Smooth muscle cell (in vitro differentiated cells): ENCODE results near the gene STAT4. TPM values are rescaled to one million over a fixed set of nuclear protein-coding genes. Genes with fewer than 3 reads are reported as not detected.

Source experiments
- DNase-seq: peaks from one replicate; lab custom pipeline; 2025; ENCODE audit not compliant: unreplicated experiment; lab: John Stamatoyannopoulos, UW
- H2AFZ ChIP-seq: fragments of 200-600 bp; sonication (generic); 2 replicates; pipeline ENCODE4 v1.6.0; 2016; ENCODE audit warnings: antibody characterized with exemption, low read depth, mild to moderate bottlenecking
- H3F3A ChIP-seq: fragments of 200-600 bp; sonication (generic); 2 replicates; pipeline ENCODE4 v1.6.0; 2017; ENCODE audit warnings: antibody characterized with exemption, low read depth
- H3K27ac ChIP-seq: fragments of 200-600 bp; sonication (generic); 2 replicates; pipeline ENCODE4 v1.5.1; 2016; ENCODE audit warnings: low read depth, mild to moderate bottlenecking
- H3K27me3 ChIP-seq: fragments of 200-600 bp; sonication (generic); 2 replicates; pipeline ENCODE4 v1.6.1; 2016; ENCODE audit warnings: low read depth, mild to moderate bottlenecking
- H3K36me3 ChIP-seq: fragments of 200-600 bp; sonication (generic); 2 replicates; pipeline ENCODE4 v1.5.1; 2016; ENCODE audit warnings: low read depth
- H3K4me1 ChIP-seq: fragments of 200-600 bp; sonication (generic); 2 replicates; pipeline ENCODE4 v1.5.1; 2016; ENCODE audit warnings: low read depth
- H3K4me2 ChIP-seq: fragments of 200-600 bp; sonication (generic); 2 replicates; pipeline ENCODE4 v1.6.0; 2016; ENCODE audit warnings: mild to moderate bottlenecking
- H3K4me3 ChIP-seq: fragments of 200-600 bp; sonication (generic); 2 replicates; pipeline ENCODE4 v1.5.1; 2016; ENCODE audit warnings: mild to moderate bottlenecking
- H3K79me2 ChIP-seq: fragments of 200-600 bp; sonication (generic); 2 replicates; pipeline ENCODE4 v1.6.0; 2016; ENCODE audit warnings: low read depth, mild to moderate bottlenecking
- H3K9ac ChIP-seq: fragments of 200-600 bp; sonication (generic); 2 replicates; pipeline ENCODE4 v1.6.0; 2016; ENCODE audit warnings: low read depth
- H3K9me3 ChIP-seq: fragments of 200-600 bp; sonication (generic); replicated peaks from 2 replicates; pipeline ENCODE4 v1.5.1; 2016; ENCODE audit warnings: low read depth
- H4K20me1 ChIP-seq: fragments of 200-600 bp; sonication (generic); 2 replicates; pipeline ENCODE4 v1.6.0; 2016; ENCODE audit warnings: low read depth
- WGBS: methylation state at CpG from one replicate; pipeline ENCODE4 v1.1.7; 2016; ENCODE audit warnings: low lambda C conversion rate; 5-methylcytosine and 5-hydroxymethylcytosine counted together
- polyA plus RNA-seq: library from polyadenylated mRNA; unstranded; fragments of >200 nt; fragmentation: Nextera tagmentation; extraction: Ambion mirVana; gene quantifications from 2 replicates; pipeline ENCODE4 v1.2.1, GENCODE V29; 2016
- total RNA-seq: library from RNA; depleted of rRNA; stranded (reverse); fragments of >200 nt; gene quantifications from 2 replicates; pipeline ENCODE4 v1.2.3, GENCODE V29; 2014
- TF ChIP-seq, protein P1 (sequence below): fragments of 200-600 bp; sonication (generic); IDR thresholded peaks from 2 replicates; pipeline ENCODE4 v1.5.1; 2017; ENCODE audit warnings: borderline replicate concordance, mild to moderate bottlenecking, antibody characterized with exemption; ENCODE audit not compliant: insufficient read depth, poor library complexity, severe bottlenecking

STAT4 gene
- total and polyA plus RNA-seq, 2 experiments from 2014 or later = 0.89 to 8.4 TPM

DNA sequence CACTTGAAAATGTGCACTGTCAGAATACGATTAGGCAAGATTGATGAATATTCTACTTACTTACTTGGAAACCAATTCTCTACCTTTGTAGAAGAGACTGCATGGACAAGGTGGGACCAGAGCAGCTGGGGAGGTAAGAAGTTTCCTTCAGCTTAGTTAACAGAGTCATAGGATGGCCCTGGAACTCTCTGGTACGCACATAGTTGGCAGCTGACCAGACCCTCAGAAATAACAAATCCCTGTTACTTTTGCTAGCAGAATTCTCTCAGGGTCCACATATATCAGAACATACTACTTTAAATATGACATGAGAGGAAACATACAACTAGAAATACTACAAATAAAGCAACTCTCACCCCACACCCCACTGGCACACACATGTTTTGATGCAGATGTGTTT is 112.1 kb downstream of the STAT4 start:
- TF ChIP-seq, protein P1, sequence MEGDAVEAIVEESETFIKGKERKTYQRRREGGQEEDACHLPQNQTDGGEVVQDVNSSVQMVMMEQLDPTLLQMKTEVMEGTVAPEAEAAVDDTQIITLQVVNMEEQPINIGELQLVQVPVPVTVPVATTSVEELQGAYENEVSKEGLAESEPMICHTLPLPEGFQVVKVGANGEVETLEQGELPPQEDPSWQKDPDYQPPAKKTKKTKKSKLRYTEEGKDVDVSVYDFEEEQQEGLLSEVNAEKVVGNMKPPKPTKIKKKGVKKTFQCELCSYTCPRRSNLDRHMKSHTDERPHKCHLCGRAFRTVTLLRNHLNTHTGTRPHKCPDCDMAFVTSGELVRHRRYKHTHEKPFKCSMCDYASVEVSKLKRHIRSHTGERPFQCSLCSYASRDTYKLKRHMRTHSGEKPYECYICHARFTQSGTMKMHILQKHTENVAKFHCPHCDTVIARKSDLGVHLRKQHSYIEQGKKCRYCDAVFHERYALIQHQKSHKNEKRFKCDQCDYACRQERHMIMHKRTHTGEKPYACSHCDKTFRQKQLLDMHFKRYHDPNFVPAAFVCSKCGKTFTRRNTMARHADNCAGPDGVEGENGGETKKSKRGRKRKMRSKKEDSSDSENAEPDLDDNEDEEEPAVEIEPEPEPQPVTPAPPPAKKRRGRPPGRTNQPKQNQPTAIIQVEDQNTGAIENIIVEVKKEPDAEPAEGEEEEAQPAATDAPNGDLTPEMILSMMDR = no peak
- DNase-seq = no peak
- WGBS = 96% methylated on average over 2 of the region's 2 CpGs
- Histone ChIP-seq H3K9ac (no peak overlapping the region), H3K4me2 (no peak overlapping the region), H4K20me1 (no peaks in the 10 kb centered on the region), H3K4me3 (no peak overlapping the region), H3F3A (no peaks in the 10 kb centered on the region), H3K27me3 (no peaks in the 10 kb centered on the region), H3K79me2 (no peaks in the 10 kb centered on the region), H3K27ac (no peak overlapping the region), H3K9me3 (no peaks in the 10 kb centered on the region), H3K36me3 (no peaks in the 10 kb centered on the region), H2AFZ (no peak overlapping the region), H3K4me1 (no peaks in the 10 kb centered on the region)

DNA sequence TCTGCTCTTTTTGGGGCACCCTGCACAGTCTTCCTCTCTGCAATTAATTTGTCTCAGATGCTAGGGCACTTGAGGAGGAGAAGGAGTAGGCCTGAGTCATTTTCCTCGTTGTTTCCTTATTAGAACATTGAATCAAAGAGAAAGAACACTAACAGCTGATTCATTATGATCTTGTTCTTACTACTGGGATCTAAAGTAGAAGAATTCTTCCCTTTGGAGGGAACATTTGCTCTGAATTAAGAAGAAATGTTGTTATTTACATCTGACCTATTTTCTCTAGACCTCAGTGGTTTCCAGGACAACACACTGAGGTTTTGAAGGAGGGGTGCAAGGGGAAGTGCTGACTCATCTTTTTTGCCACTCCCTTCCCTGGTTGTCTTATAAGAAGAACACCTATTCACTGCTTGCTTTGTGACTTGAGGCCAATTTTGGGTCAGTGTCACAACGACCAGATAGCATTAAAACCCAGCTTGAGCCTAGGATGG is 112.5 kb downstream of the STAT4 start:
- H3K9me3 ChIP-seq = no peaks in the 10 kb centered on the region
- H3K36me3 ChIP-seq = no peaks in the 10 kb centered on the region
- H4K20me1 ChIP-seq = no peaks in the 10 kb centered on the region
- H2AFZ ChIP-seq = no peak overlapping the region
- H3K4me3 ChIP-seq = no peak overlapping the region
- no peak for DNase-seq
- no peak overlapping the region for H3K9ac ChIP-seq
- 75% methylated on average over 2 of the region's 2 CpGs for WGBS
- no peaks in the 10 kb centered on the region for H3K27me3 ChIP-seq
- H3F3A ChIP-seq = no peaks in the 10 kb centered on the region
- TF ChIP-seq, protein P1 = no peak
- no peak overlapping the region for H3K27ac ChIP-seq
- H3K79me2 ChIP-seq = no peaks in the 10 kb centered on the region
- no peaks in the 10 kb centered on the region for H3K4me1 ChIP-seq
- no peak overlapping the region for H3K4me2 ChIP-seq

DNA sequence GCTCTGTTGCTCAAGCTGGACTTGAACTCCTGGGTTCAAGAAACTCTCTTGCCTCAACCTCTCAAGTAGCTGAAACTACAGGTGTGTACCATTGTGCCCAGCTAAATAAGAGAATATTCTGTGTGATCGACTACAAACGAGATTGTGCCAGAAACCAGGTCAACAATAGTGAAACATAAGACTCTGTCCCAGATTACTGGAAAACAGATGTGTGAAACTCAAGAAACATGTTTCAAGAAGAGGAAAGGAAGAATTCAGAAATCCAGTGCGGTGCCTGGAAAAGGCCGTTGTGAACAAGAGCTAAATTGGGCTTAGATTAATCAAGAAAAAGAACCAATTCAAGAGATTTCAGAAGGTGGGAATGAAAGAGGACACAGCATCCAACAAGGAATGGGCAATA is 113.4 kb downstream of the STAT4 start:
- no peaks in the 10 kb centered on the region for H3K4me1 ChIP-seq
- WGBS = 97% methylated on average over 4 of the region's 4 CpGs
- no peaks in the 10 kb centered on the region for H3K79me2 ChIP-seq
- H3K27ac ChIP-seq = no peak overlapping the region
- DNase-seq = no peak
- H3K9me3 ChIP-seq = no peaks in the 10 kb centered on the region
- H3K36me3 ChIP-seq = no peaks in the 10 kb centered on the region
- H3K27me3 ChIP-seq = no peaks in the 10 kb centered on the region
- no peaks in the 10 kb centered on the region for H4K20me1 ChIP-seq
- H3K4me3 ChIP-seq = no peak overlapping the region
- no peak overlapping the region for H2AFZ ChIP-seq
- no peak overlapping the region for H3K4me2 ChIP-seq
- TF ChIP-seq, protein P1 = no peak
- no peaks in the 10 kb centered on the region for H3F3A ChIP-seq
- no peak overlapping the region for H3K9ac ChIP-seq

GRCh38 chr2:191036363-191036762 is 114.4 kb downstream of the STAT4 start:
- no peak overlapping the region for H3K27ac ChIP-seq
- no peak overlapping the region for H3K9ac ChIP-seq
- no peak for DNase-seq
- H3F3A ChIP-seq = no peaks in the 10 kb centered on the region
- TF ChIP-seq, protein P1 = no peak
- H3K9me3 ChIP-seq = no peaks in the 10 kb centered on the region
- no peaks in the 10 kb centered on the region for H3K4me1 ChIP-seq
- no peaks in the 10 kb centered on the region for H4K20me1 ChIP-seq
- no peak overlapping the region for H2AFZ ChIP-seq
- no peaks in the 10 kb centered on the region for H3K36me3 ChIP-seq
- H3K4me3 ChIP-seq = no peak overlapping the region
- H3K4me2 ChIP-seq = no peak overlapping the region
- WGBS = 95% methylated on average over 2 of the region's 2 CpGs
- H3K27me3 ChIP-seq = no peaks in the 10 kb centered on the region
- H3K79me2 ChIP-seq = no peaks in the 10 kb centered on the region
